OCI-LY7 (cell line): ENCODE data around the gene CERS3. TPM values are rescaled to one million over a fixed set of nuclear protein-coding genes. Genes with fewer than 3 reads are reported as not detected.

Source experiments
- BruUV-seq: library from RNA; stranded (reverse); fragments of 400-500 nt; replicated peaks from 2 replicates; lab custom pipeline; 2021; lab: Mats Ljungman, UMichigan
- CTCF ChIA-PET: fragments of 300-600 bp; sonication (Branson Sonifier 250); formaldehyde crosslinking; loops from one replicate; lab custom pipeline; 2022; ENCODE audit warnings: antibody characterized with exemption; ENCODE audit not compliant: unreplicated experiment; lab: Charles Lee
- POLR2A ChIA-PET: fragments of 300-600 bp; sonication (Branson Sonifier 250); formaldehyde crosslinking; loops from one replicate; lab custom pipeline; 2022; ENCODE audit warnings: antibody characterized with exemption; lab: Charles Lee
- DNase-seq: peaks from one replicate; pipeline ENCODE4 v3.0.0-alpha.2; 2015; ENCODE audit warnings: low spot score
- H2AFZ ChIP-seq: fragments of 200-600 bp; sonication (generic), shearing (Covaris generic); 2 replicates; pipeline ENCODE4 v1.6.1; 2014; ENCODE audit warnings: mild to moderate bottlenecking, antibody characterized with exemption, low read length, moderate library complexity
- H3K27ac ChIP-seq: fragments of 200-600 bp; sonication (generic); 2 replicates; pipeline ENCODE4 v1.5.1; 2014; ENCODE audit warnings: mixed run types, low read depth, mild to moderate bottlenecking, moderate library complexity, low read length, inconsistent platforms; ENCODE audit not compliant: poor library complexity, severe bottlenecking
- H3K36me3 ChIP-seq: fragments of 200-600 bp; sonication (generic); 2 replicates; pipeline ENCODE4 v1.6.1; 2014; ENCODE audit warnings: mild to moderate bottlenecking, antibody characterized with exemption, low read length, moderate library complexity, mixed read lengths; ENCODE audit not compliant: insufficient read depth
- H3K4me1 ChIP-seq: fragments of 200-600 bp; sonication (generic); 2 replicates; pipeline ENCODE4 v1.5.1; 2014; ENCODE audit warnings: mild to moderate bottlenecking, low read length; ENCODE audit not compliant: insufficient read depth, poor library complexity, severe bottlenecking
- H3K4me2 ChIP-seq: fragments of 200-600 bp; sonication (generic); 2 replicates; pipeline ENCODE4 v1.6.1; 2014; ENCODE audit warnings: mild to moderate bottlenecking, low read length
- H3K4me3 ChIP-seq: fragments of 200-600 bp; sonication (generic); 2 replicates; pipeline ENCODE4 v1.5.1; 2014; ENCODE audit warnings: mild to moderate bottlenecking, low read depth, low read length; ENCODE audit not compliant: poor library complexity, severe bottlenecking
- H3K79me2 ChIP-seq: fragments of 200-600 bp; sonication (generic); 2 replicates; pipeline ENCODE4 v1.6.1; 2016; ENCODE audit warnings: low read depth, mild to moderate bottlenecking, low read length, moderate library complexity, mixed read lengths; ENCODE audit not compliant: insufficient read depth
- H3K9me2 ChIP-seq: fragments of 200-600 bp; sonication (generic); 2 replicates; pipeline ENCODE4 v1.6.1; 2016; ENCODE audit warnings: mild to moderate bottlenecking, low read length, mixed read lengths; ENCODE audit not compliant: insufficient read depth
- H3K9me3 ChIP-seq: fragments of 200-600 bp; sonication (generic); 2 replicates; pipeline ENCODE4 v1.6.1; 2014; ENCODE audit warnings: mild to moderate bottlenecking, mixed run types, low read length, mixed read lengths
- H4K20me1 ChIP-seq: fragments of 200-600 bp; sonication (generic); 2 replicates; pipeline ENCODE4 v1.6.1; 2014; ENCODE audit warnings: mild to moderate bottlenecking, antibody characterized with exemption, low read length, moderate library complexity, mixed read lengths; ENCODE audit not compliant: insufficient read depth
- EZH2phosphoT487 ChIP-seq: fragments of 200-600 bp; sonication (generic); IDR thresholded peaks from 2 replicates; pipeline ENCODE4 v1.6.1; 2018; ENCODE audit warnings: low read depth, borderline replicate concordance, mild to moderate bottlenecking, mixed run types, antibody characterized with exemption, low read length, moderate library complexity, mixed read lengths
- intact Hi-C: fragments of 100-400 bp; cut with micrococcal nuclease; formaldehyde crosslinking; loops from one replicate; pipeline ENCODE4 v1.10.0; 2022; ENCODE audit not compliant: unreplicated experiment
- total RNA-seq, 2 experiments: library from RNA; depleted of rRNA in 1 of 2; stranded (reverse); fragments of >200 nt in 1 of 2; shearing (Covaris generic) in 1 of 2; gene quantifications; 2 replicates each; pipeline ENCODE4 v1.2.3, GENCODE V29; 2014 to 2022
- TF ChIP-seq, protein P1 (sequence below): fragments of 200-600 bp; sonication (generic); conservative IDR thresholded peaks from 2 replicates; pipeline ENCODE4 v1.5.1; 2014; ENCODE audit warnings: mild to moderate bottlenecking, antibody characterized with exemption, low read length, moderate library complexity, mixed read lengths

The CERS3 gene
- total RNA-seq, 2 experiments from 2014 or later: 0.88 TPM; not detected in 1

DNA sequence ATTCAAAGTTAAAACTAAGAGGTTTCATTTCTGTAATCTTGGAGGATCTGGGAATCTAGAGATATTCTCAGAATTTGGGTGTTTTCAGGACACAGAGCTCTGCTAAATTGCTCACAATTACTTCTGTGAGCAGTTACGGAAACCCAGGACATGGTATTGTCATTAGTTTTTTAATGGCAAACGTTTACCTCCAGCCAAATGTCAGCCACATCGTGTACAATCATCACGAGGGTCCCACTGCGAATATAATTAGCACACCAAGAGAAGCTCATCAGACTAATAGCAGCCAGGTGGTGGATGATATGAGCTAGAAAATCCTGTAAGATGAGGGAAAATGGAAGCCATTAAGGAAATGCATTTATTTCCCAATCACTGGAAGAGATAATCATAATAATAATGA is 56.0 kb downstream of the CERS3 start:
- Histone ChIP-seq H2AFZ (no peak overlapping the region), H3K36me3 (no peaks in the 10 kb centered on the region), H3K4me3 (no peak overlapping the region), H3K79me2 (no peaks in the 10 kb centered on the region), H3K27ac (no peak overlapping the region), H4K20me1 (no peaks in the 10 kb centered on the region), H3K9me2 (no peaks in the 10 kb centered on the region), H3K4me1 (no peaks in the 10 kb centered on the region), H3K4me2 (no peak overlapping the region), H3K9me3 (0 out of 2 replicates have a peak, but pooled peaks cover 3% of the 10 kb centered on the region)
- intact Hi-C loops: no loop called here
- no peak for TF ChIP-seq EZH2phosphoT487
- TF ChIP-seq, protein P1, sequence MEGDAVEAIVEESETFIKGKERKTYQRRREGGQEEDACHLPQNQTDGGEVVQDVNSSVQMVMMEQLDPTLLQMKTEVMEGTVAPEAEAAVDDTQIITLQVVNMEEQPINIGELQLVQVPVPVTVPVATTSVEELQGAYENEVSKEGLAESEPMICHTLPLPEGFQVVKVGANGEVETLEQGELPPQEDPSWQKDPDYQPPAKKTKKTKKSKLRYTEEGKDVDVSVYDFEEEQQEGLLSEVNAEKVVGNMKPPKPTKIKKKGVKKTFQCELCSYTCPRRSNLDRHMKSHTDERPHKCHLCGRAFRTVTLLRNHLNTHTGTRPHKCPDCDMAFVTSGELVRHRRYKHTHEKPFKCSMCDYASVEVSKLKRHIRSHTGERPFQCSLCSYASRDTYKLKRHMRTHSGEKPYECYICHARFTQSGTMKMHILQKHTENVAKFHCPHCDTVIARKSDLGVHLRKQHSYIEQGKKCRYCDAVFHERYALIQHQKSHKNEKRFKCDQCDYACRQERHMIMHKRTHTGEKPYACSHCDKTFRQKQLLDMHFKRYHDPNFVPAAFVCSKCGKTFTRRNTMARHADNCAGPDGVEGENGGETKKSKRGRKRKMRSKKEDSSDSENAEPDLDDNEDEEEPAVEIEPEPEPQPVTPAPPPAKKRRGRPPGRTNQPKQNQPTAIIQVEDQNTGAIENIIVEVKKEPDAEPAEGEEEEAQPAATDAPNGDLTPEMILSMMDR: no peak
- DNase-seq: no peak
- ChIA-PET CTCF (no interaction called here), POLR2A (no interaction called here)
- BruUV-seq: no TSS peak

- H3K4me2 ChIP-seq: no peak overlapping the region
- CTCF ChIA-PET: no interaction called here
- no peak for TF ChIP-seq EZH2phosphoT487
- TF ChIP-seq, protein P1: no peak
Measured at GRCh38 chr15:100471933-100472332, 56.8 kb downstream of the CERS3 start.

GRCh38 chr15:100468285-100468684 is 60.5 kb downstream of the CERS3 start:
- no peaks in the 10 kb centered on the region for H3K36me3 ChIP-seq
- H3K27ac ChIP-seq: no peak overlapping the region
- H3K4me2 ChIP-seq: no peak overlapping the region
- no peaks in the 10 kb centered on the region for H3K9me2 ChIP-seq
- H2AFZ ChIP-seq: no peak overlapping the region
- H4K20me1 ChIP-seq: no peaks in the 10 kb centered on the region
- intact Hi-C loops: loop anchor here (10.0 kb wide), 1 partner anchor 123 kb away; the partner anchor contains the start of gene ADAMTS17
- no peaks in the 10 kb centered on the region for H3K79me2 ChIP-seq
- POLR2A ChIA-PET: no interaction called here
- H3K9me3 ChIP-seq: no peaks in the 10 kb centered on the region
- TF ChIP-seq, protein P1: no peak
- no peak for TF ChIP-seq EZH2phosphoT487
- BruUV-seq: no TSS peak
- CTCF ChIA-PET: no interaction called here
- no peak for DNase-seq
- no peak overlapping the region for H3K4me3 ChIP-seq
- peaks cover 20% of the 10 kb centered on the region for H3K4me1 ChIP-seq

More at GRCh38 chr15:100471933-100472332, 56.8 kb downstream of the CERS3 start:
- Histone ChIP-seq H2AFZ (no peak overlapping the region), H3K36me3 (no peaks in the 10 kb centered on the region), H3K9me3 (no peaks in the 10 kb centered on the region), H3K79me2 (no peaks in the 10 kb centered on the region), H3K27ac (no peak overlapping the region), H3K9me2 (no peaks in the 10 kb centered on the region), H3K4me1 (no peaks in the 10 kb centered on the region), H3K4me3 (no peak overlapping the region), H4K20me1 (no peaks in the 10 kb centered on the region)
- intact Hi-C loops: no loop called here
- BruUV-seq: no TSS peak
- POLR2A ChIA-PET: no interaction called here
- no peak for DNase-seq
